SHP77 (cell line): Measurements from ENCODE around the gene COL8A1.
A peak's percentile ranks its signal among the peaks of the same experiment; 100 is the strongest.
"Not testable (repeated sequence)": the region's sequence is repeated elsewhere in the genome, so short reads cannot be mapped to it uniquely, and the experiment has no call there.

Experiments used
- DNase-seq, 2 experiments: peaks; one replicate each; lab custom pipeline; 2025; lab: John Stamatoyannopoulos, UW

The COL8A1 gene

DNA sequence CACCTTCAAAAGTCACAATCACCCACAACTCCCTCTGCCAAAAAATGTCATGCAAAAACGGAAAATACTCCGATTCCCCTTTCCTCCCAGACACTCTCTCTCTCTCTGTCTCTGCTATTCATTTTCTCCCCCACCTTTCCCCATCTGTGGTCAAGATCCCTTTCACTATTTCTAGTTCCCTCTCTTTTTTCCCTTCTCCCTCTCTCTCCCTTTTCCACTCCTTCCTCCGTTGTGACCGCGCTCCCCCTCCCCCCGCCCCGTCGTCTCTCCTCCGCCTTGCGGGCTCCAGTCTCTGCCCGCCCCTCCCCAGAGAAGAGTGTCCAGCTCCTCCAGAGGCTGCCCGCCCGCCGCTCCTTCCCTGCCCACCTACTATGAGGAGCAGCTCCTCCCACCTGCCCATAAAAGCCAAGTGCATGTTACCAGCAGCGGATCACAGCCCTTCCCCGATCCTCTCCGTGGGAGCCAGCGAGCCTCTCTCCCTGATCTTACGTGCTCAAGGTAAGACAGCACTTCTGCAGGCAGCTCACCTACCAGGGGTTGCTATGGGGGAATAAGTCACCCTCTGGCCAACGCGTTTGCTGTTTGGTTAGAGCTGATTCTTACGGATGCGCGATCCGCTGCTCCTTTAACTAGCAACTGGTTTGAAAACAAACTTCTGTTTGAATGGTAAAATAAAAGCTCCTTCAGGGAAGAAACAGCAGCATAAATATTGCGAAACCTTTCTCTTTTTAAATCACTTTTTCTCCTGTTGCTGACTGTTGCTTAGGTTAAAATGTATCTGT is at the start of gene COL8A1:
Gene COL8A1, plus strand, starts transcription at position 428 of the 782 bp plus-strand sequence. CDS start 152,089 bp downstream, outside the sequence.
- DNase-seq: no peak

DNA sequence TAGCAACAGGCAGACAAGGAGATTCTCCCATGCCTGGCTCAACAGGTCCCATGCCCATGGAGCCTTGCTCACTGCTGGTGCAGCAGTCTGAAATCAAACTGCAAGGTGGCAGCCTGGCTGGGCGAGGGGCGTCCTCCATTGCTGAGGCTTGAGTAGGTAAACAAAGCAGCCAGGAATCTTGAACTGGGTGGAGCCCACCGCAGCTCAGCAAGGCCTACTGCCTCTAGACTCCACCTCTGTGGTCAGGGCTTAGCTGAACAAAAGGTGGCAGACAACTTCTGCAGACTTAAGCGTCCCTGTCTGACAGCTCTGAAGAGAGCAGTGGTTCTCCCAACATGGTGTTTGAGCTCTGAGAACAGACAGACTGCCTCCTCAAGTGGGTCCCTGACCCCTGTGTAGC is 49.2 kb upstream of the COL8A1 start:
- DNase-seq: not testable (repeated sequence)

DNA sequence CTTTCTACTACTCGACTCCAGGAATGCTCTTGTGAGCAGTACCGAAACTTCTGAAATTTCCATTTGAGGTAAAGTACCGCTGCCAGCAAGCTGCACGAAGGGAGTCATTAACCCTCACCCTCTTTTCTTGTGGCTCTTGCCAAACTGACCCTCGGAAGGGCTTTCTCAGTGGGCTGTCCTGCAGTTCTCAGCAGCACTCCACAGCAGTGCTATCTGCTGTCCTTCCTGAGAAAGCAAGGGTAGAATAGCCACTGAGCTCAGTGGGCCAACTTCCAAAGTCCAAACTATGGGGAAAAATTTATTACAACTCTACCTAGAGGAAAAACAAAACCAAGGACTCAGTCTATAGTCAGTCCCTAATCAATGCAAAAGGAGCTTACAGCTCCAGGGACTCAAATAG is 38.5 kb upstream of the COL8A1 start:
- DNase-seq: no peak

DNA sequence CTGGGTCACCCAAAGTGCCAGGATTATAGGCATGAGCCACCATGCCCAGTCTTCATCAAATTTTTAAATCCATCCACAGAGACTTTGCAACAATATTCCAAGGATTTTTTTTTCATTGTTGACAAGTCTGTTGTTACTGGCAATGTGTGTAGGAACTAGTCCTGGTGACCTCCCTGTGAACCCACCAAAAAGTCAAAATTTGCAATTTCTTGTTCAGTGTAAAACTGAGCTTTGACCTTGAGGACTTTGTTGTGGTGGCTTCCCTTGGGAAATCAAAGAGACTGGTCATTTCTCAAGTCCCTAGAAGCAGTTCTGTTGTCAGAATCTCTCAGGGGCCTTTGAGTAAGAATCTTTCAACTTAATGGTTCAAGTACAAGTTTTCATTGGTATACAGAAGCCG is 36.9 kb upstream of the COL8A1 start:
- no peak for DNase-seq

DNA sequence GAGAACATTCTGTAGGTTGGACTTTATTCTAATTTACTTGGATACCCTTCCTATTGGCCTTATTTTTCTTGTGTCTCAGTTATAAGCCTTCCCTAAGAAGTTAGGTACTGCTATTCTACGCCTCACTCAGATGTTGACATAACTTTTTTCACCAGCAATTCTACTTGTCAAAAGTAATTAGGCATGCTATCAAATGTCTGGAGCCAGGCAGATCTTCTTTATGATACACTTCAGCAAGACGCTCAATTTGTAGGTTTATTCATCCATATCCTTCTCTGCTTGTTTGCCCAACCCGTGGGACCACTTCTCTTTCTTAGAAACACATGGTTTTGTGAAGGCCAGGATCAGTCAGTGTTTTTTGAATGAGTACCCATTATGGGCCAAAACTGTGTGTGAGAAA is 36.2 kb upstream of the COL8A1 start:
- no peak for DNase-seq

DNA sequence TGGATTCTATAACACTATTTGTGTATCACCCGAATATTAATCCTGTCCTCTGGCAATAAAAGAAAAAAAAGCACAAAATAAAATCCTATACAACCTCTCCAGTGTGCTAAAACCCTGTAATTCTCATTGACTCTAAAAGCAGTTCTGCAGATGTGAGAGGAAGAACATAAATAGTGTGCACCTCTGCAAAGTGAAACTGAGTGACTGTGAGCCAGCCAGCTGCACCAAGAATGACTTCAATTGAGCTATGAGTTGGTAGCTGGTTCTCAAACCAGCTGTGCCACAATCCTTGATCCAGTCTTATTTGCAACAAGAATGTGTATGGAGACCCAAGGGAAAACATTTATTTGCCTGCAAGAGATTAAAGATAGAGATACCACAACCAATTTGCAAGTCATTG is 31.2 kb upstream of the COL8A1 start:
- DNase-seq: no peak

DNA sequence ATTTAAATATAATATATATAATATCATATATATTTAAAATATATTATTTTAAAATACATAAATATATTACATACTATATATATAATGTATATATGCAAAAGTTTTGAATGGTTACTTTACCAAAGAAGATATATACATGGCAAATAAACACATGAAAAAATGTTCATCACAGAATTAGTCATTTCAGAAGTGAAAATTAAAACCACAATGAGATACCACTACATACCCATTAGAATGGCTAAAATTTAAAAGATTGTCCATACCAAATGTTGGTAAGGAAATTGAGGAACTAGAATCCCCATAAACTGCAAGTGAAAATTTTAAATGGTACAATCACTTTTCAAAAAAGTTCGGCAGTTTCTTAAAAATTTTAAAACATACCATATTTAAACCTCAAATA is 23.6 kb upstream of the COL8A1 start:
- DNase-seq: no peak

DNA sequence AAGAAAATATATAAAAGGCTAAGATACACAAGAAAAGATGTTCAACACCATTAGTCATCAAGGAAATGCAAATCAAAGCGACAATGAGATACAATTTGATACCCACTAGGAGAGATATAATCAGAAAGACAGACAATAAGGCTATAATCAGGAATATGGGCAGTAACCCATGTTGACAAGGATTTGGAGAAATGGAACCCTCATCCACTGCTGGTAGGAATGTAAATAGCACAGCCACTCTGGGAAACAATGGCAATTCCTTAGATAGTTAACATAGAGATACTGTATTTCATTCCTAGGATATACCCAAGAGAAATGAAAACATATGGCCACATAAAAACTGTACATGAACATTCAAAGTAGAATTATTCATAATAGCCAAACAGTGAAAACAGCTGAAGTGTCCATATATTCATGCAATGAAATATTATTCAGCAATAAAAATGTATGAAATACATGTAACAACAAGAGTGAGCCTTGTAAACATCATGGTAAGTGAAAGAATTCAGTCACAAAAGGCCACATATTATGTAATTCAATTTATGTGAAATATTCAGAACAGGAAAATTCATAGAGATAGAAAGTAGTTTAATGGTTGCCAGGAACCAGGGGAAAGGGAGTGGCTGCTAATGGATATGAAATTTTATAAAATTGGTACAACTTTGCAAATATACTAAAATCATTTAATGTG is 18.2 kb upstream of the COL8A1 start:
- no peak for DNase-seq

DNA sequence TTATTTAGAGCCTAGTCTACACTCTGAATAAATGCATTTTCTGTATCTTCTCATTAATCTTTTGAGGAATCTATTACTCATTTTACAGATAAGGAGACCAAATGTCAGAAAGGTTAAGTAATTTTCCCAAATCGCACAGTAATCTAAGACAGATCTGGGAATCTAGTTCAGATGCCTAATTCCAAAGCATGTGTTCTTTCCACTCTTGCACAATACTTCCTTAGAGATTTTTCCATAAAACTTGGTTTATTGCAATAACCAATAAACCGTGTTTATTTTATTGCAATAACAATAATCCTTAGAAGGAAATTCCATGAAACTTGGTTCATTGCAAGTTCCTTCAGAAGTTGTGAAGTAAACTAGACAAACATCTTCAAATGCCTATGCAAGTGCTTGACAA is 17.4 kb upstream of the COL8A1 start:
- no peak for DNase-seq

DNA sequence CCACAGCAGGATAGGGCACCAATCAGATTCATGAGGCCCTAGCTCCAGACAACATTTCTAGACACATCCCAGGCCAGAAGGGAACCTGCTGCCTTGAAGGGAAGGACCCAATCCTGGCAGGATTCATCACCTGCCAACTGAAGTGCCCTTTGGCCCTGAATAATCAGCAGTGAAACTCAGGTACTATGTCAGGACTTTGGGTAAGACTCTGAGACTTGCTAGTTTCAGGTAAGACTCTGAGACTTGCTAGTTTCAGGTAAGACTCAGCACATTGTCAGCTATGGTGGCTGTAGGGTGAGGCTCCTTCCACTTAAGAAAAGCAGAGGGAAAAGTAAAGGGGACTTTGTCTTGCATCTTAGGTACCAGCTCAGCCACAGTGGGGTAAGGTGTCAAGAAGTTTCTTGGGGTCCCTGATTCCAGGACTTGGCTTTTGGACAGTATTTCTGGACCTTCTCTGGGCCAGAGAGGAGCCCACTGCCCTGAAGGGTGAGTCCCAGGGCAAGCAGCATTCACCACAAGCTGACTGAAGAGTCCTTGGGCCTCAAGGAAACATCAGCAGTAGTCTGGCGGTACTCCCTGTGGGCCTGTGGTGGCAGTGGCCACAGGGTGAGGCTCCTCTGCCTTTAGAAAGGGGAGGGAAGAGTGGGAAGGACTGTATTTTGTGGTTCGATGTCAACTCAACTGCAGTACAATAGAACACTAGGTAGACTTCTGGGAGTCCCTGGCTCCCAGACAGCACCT is 13.7 kb upstream of the COL8A1 start:
- no peak for DNase-seq

DNA sequence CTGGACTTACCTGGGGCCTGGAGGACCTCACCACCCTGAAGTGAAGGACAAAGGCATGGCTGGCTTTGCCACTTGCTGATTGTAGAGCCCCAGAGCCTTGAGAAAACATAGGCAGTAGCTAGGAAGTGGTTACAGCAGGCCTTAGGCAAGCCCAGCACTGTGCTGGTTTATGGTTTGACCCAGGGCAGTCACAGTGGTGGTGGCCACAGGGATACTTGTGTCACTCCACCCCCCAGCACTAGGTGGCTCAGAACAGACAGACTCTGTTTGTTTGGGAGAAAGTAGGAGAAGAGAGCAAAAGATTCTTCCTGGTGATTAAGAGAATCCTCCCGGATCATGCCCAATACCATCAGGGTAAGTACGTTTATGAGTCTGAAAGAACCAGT is 13.2 kb upstream of the COL8A1 start:
- DNase-seq: no peak

DNA sequence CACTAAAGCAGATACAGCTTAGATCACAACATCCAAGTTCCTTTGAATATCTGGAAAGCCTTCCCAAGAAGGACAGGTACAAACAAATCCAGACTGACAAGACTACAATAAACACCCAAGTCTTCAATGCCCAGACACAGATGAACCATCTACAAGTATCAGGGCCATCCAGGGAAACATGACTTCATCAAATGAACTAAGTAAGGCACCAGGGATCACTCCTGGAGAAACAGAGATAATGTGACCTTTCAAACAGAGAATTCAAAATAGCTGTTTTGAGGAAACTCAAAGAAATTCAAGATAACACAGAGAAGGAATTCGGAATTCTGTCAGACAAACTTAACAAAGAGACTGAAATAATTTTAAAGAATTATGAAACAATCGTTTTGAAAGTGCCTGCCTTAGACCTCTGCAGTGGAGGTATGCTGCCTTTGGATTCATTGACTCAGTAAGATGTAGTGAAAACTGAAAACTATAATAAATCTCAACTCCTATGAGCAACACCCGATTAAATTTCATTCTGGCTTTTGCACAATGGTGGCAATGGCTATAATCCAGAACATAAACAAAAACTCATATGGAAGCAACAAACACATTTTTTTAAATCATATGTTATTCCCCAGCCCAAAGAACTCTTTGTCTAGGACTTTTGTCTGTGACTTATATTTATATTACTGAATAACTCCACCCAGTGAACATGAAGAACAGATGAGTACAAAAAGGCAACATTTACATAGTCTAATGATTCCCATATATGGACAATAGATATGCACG is 12.6 kb upstream of the COL8A1 start:
- DNase-seq: no peak

DNA sequence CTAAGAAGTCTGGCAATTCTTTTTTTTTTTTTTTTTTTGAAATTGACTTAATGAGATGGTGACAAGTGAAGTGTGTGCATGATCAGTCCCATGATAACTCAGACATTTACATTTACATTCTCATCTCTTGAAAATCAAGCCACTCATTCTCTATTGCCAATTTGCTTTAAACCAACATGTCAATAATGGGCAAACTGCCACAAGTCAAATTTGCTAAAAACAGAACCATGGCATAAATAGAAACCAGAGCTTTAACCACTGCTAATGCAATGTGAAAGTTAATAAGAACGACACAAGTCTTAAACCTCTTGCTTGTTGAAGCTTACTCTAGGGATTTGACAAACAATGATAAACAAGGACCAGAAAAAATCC is 12.0 kb upstream of the COL8A1 start:
- DNase-seq: no peak

DNA sequence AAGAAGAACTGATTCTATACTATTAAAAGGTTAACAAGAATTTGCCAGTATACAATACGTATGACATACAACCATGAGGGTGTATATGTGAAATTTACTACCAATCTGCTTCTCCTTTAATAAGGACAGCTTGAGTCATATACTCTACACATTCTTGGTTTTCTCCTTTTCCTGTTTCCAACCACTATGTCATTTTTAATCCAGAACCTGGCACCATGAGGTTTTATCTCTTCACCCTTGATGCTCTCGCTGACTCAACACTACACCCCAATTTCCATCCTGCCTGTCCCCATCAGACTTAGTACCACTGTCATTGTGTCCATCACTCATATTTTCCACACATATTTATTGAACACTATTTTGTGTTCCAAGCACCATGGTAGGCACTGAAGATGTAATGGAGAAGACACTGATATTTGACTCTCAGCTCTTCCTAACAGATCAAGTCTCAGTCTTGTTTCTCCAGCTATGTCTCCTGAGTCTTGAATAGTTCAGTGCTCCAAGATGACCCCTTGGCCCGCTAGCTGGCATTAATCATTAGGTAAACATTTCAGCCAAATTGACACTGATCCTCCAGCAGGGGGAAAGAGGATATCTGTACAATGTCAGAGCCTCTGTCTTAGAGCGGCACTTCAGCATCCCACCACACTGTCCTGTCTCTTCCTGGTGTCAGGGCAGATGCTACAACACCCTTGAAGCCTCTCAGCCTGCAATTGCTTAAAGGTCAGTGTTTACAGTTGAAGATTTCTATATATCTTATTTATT is 11.2 kb upstream of the COL8A1 start:
- DNase-seq: peak in 1 of 2 experiments; percentile 2

DNA sequence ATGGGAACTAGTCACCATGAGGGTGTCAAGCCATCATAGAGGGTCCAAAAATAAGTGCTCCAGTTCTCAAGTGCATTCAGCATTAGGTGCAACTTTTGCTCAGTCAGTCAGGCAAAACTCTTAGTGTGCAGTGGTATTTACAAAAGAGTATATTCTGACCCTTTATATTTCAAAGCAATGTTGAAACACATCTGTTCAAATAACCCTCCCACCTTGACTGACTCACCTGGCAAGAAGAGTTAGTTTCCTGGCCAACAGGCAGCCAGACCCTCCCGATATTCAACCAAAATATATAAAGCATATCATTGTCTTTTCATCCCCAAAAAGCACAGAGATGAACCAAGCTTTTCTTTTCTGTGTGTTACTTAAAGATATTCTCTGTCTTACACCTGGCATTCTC is 7.6 kb upstream of the COL8A1 start:
- no peak for DNase-seq

DNA sequence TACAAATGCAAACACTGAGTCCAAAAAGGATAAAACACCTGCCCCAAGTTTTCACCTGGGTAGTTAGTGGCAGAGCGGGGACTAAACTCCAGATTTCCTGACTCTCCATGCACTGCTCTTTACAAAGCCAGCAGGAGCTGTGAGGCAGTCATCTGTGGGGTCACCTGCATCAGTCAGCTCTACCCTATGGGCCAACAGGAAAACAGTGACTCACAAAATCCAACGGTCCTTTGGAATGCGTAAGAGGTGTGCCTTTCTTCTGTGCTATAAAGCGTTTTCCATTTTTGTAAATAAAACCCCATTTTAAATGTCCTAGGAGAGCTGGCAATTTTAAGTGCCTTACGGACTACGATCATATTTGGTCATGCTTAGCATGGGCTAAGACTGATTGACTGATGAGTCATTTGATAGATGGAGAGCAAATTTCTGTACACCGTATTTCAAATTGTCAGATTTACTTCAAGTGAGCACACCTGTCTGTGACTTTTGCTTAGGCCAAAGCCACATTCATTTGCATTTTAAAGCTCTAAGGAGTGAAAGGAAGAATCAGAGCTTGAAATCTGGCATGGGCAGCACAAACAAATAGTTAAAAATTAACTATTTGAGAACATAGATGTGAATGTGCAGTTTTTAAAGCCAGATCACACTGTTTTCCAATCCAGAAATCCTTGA is 4.4 kb upstream of the COL8A1 start:
- DNase-seq: no peak

DNA sequence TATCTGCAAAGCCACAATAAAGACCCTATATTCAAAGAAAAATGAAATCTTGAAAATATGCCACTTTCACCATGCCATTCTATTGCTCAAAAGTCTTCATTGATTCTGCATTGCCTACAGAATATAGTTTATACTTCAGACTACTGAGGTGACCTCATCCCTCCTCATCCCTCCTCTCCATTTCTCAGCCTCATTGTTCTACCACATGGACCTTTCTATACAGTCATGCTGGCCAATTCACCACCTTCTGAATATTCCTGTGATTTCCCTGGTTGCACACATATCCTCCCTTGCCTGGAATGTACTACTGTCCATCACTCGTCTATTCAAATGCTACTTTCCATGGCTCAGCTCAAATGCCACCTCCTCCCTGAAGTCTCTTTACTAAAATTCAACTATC is 3.5 kb upstream of the COL8A1 start:
- no peak for DNase-seq

DNA sequence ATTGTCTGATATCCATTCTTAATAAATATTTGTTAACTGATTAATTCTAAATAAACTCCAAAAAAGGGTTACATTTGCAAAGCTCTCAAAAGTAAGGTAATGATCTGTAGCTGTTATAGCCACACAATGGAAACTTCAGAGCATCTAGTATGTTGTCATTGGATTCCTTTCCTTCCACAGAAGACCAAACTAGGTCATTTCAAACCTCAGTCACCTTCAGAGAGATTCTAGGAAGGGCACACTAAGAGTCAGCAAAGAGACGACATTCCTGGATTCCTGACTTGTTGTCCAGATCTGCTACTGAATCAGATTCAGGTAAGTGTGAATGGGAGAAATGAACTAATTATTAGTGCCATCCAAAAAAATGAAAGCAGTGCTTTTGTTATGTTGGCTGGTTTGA is 3.0 kb upstream of the COL8A1 start:
- no peak for DNase-seq

DNA sequence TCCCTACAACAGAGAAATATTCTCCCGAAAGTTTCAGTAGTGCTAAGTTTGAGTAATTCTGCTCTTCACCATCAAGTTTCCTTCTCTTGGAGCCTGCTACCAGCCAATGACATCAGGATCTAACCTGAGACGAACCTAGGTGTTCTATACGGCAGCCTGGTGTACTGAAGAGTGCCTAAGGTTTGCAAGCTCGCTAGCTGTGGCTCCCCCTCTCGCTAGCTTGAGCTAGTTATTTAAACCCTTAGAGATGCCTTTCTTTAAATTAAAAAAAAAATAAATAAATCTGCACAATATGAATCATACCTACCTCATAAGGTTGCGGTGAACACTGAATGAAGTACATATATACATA is 1.4 kb upstream of the COL8A1 start:
- DNase-seq: no peak

DNA sequence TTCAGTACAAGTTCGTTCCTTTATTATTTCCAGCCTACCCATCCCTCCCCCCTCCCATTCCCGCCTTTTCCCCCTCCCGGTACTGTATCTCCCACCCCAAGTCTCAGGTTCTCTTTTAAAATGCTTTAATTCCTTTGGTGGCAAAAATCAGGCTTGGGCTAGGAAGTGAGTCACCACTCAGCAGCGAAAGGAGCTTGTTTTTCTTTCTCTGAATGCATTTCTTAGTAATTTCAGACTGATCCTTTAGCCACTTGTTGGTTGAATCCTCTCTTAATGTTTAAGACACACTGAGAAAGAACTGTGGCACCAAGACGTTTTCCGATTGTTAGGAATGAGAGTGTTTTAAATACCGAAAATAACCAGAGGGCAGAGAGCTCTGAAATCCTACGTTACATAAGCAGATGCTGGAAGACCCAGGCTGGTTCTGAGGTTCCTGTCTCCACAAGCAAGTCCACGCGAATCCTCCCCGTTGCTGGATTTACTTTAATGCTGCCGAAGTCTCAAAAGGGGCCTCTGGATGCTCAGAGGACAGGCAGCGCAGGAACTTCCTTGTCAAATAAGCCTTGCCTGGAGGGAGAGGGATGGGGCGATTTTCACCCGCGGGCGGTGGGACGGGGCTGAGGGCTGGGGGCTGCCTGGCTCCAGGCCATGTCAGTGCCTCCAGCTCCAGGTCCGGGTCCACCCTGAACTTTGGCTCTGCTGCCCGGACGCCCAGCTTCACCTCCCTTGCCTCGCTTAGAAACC is 854 bp upstream of the COL8A1 start:
- DNase-seq: no peak
